B cell (primary cell): ENCODE data around the gene EME1. TPM values are rescaled to one million over a fixed set of nuclear protein-coding genes. Genes with fewer than 3 reads are reported as not detected.

Source experiments
- ATAC-seq: fragments of 200-7000 bp; cut with Tn5 transposase; one replicate; pipeline ENCODE4 v1.10.0; 2021; ENCODE audit warnings: low read depth, mild to moderate bottlenecking, moderate number of reproducible peaks, moderate library complexity
- CTCF ChIA-PET: fragments of 350-600 bp; sonication (Branson Sonifier 250); formaldehyde crosslinking; loops from one replicate; lab custom pipeline; 2021; ENCODE audit warnings: antibody characterized with exemption, inconsistent platforms; lab: Charles Lee
- POLR2A ChIA-PET: fragments of 350-600 bp; sonication (Branson Sonifier 250); formaldehyde crosslinking; loops from one replicate; lab custom pipeline; 2021; ENCODE audit warnings: antibody characterized with exemption; lab: Charles Lee
- DNase-seq: peaks from one replicate; pipeline ENCODE4 v3.0.0; 2013
- H2AFZ ChIP-seq: 2 replicates; pipeline ENCODE4 v1.6.1; 2012; ENCODE audit warnings: mild to moderate bottlenecking, low read depth, low read length; ENCODE audit not compliant: insufficient read depth, poor library complexity, severe bottlenecking
- H3K27ac ChIP-seq, 2 donors: 1 replicate in 1 of 2; 2 replicates in 1 of 2; pipeline ENCODE4 v1.5.1; 2012 to 2013; ENCODE audit warnings: low read length in 2 of 2, mild to moderate bottlenecking in 2 of 2, moderate library complexity in 1 of 2
- H3K27me3 ChIP-seq, 4 experiments: fragments of 200-600 bp in 1 of 4; sonication (generic) in 1 of 4; replicated peaks in 1 of 4; 1 replicate in 2 of 4; 2 replicates in 2 of 4; pipeline versions ENCODE4 v1.6.1 to v1.7.0; 2013 to 2016; ENCODE audit warnings: low read length in 3 of 4, mild to moderate bottlenecking in 2 of 4, mixed read lengths in 1 of 4, moderate library complexity in 1 of 4; ENCODE audit not compliant: insufficient read depth in 4 of 4, control insufficient read depth in 3 of 4; ENCODE audit errors: control extremely low read depth in 1 of 4
- H3K36me3 ChIP-seq, 2 experiments: replicated peaks in 1 of 2; 1 replicate in 1 of 2; 2 replicates in 1 of 2; pipeline versions ENCODE4 v1.6.1 to v1.7.1; 2013; ENCODE audit warnings: low read length in 1 of 2; ENCODE audit not compliant: insufficient read depth in 2 of 2, control insufficient read depth in 1 of 2; ENCODE audit errors: control extremely low read depth in 1 of 2, extremely low read depth in 1 of 2
- H3K4me1 ChIP-seq, 2 donors: fragments of 200-600 bp in 1 of 2; sonication (generic) in 1 of 2; 1 replicate in 1 of 2; 2 replicates in 1 of 2; pipeline versions ENCODE4 v1.5.1 to v1.6.1; 2013 to 2017; ENCODE audit warnings: low read length in 2 of 2; ENCODE audit not compliant: control insufficient read depth in 2 of 2, insufficient read depth in 2 of 2
- H3K4me2 ChIP-seq: replicated peaks from 2 replicates; pipeline ENCODE3; 2012; ENCODE audit warnings: mild to moderate bottlenecking, low read depth, low read length; ENCODE audit not compliant: poor library complexity, severe bottlenecking
- H3K4me3 ChIP-seq, 5 experiments: fragments of 200-600 bp in 1 of 5; sonication (generic) in 1 of 5; 1 replicate in 3 of 5; 2 replicates in 2 of 5; pipeline versions ENCODE4 v1.5.1 to v1.7.0; 2011 to 2016; ENCODE audit warnings: low read length in 4 of 5, mild to moderate bottlenecking in 4 of 5, low read depth in 2 of 5, control low read depth in 1 of 5, moderate library complexity in 1 of 5; ENCODE audit not compliant: insufficient read depth in 1 of 5; ENCODE audit errors: control extremely low read depth in 1 of 5, extremely low read depth in 1 of 5
- H3K79me2 ChIP-seq: fragments of 200-600 bp; sonication (generic); one replicate; pipeline ENCODE4 v1.6.0; 2016; ENCODE audit warnings: low read length; ENCODE audit not compliant: control insufficient read depth, insufficient read depth
- H3K9ac ChIP-seq: fragments of 200-600 bp; sonication (generic); 2 replicates; pipeline ENCODE4 v1.6.1; 2017; ENCODE audit warnings: mild to moderate bottlenecking, low read length, moderate library complexity
- H3K9me3 ChIP-seq, 3 donors: one replicate each; pipeline versions ENCODE4 v1.6.1 to v1.7.1; 2013; ENCODE audit warnings: low read length in 2 of 3; ENCODE audit not compliant: control insufficient read depth in 2 of 3, insufficient read depth in 1 of 3; ENCODE audit errors: control extremely low read depth in 1 of 3
- H4K20me1 ChIP-seq: 2 replicates; pipeline ENCODE4 v1.6.0; 2012; ENCODE audit warnings: mild to moderate bottlenecking, low read length; ENCODE audit not compliant: insufficient read depth, control insufficient read depth, poor library complexity, severe bottlenecking
- H3K27ac Mint-ChIP-seq: one replicate; pipeline ENCODE4 v1.8.0; 2021; ENCODE audit warnings: mixed read lengths
- H3K27me3 Mint-ChIP-seq: one replicate; pipeline ENCODE4 v1.8.0; 2021; ENCODE audit warnings: mixed read lengths
- H3K4me1 Mint-ChIP-seq: one replicate; pipeline ENCODE4 v1.8.0; 2021; ENCODE audit warnings: mixed read lengths
- H3K4me3 Mint-ChIP-seq: one replicate; pipeline ENCODE4 v1.8.0; 2021; ENCODE audit warnings: mixed read lengths
- H3K9me3 Mint-ChIP-seq: one replicate; pipeline ENCODE4 v1.8.0; 2022; ENCODE audit warnings: mixed read lengths; ENCODE audit not compliant: insufficient read depth
- CTCF ChIP-seq: fragments of 200-600 bp; IDR thresholded peaks from one replicate; pipeline ENCODE4 v1.8.0; 2022; ENCODE audit warnings: antibody characterized with exemption, mild to moderate bottlenecking
- EZH2 ChIP-seq: IDR thresholded peaks from 2 replicates; pipeline ENCODE4 v1.6.1; 2012; ENCODE audit warnings: borderline replicate concordance, low read depth, mild to moderate bottlenecking, moderate library complexity, low read length; ENCODE audit not compliant: insufficient read depth, poor library complexity, severe bottlenecking
- WGBS: methylation state at CpG from one replicate; pipeline ENCODE4 v1.1.5; 2013; ENCODE audit warnings: missing lambda C conversion rate; ENCODE audit not compliant: insufficient coverage; 5-methylcytosine and 5-hydroxymethylcytosine counted together
- intact Hi-C: fragments of 100-400 bp; cut with micrococcal nuclease; formaldehyde crosslinking; loops from one replicate; pipeline ENCODE4 v1.10.0; 2022
- polyA plus RNA-seq: library from polyadenylated mRNA; depleted of rRNA; stranded (reverse); fragments of >200 nt; gene quantifications from 2 replicates; pipeline ENCODE4 v1.2.3, GENCODE V29; 2012
- total RNA-seq, 2 donors: library from RNA; stranded (reverse); fragments of 120-200 nt in 1 of 2; gene quantifications; 1 replicate in 1 of 2; 2 replicates in 1 of 2; pipeline versions ENCODE4 v1.2.3 to v1.2.4, GENCODE V29; 2013 to 2022

Gene EME1
- total and polyA plus RNA-seq, 2 donors (not counting 1 experiment from before 2014, with no cell fraction given): 1.6 to 2.3 TPM

- Histone ChIP-seq H3K36me3 (peaks cover 0 to 4% of the 10 kb centered on the region in 2 experiments), H2AFZ (no peak overlapping the region), H3K4me1 (peaks cover 10 to 21% of the 10 kb centered on the region in 2 donors), H3K27me3 (no peaks in the 10 kb centered on the region), H3K9me3 (no peaks in the 10 kb centered on the region), H3K4me3 (no peak overlapping the region), H3K9ac (no peak overlapping the region), H4K20me1 (no peaks in the 10 kb centered on the region), H3K4me2 (no peak overlapping the region), H3K79me2 (peaks cover 25% of the 10 kb centered on the region), H3K27ac (no peak overlapping the region)
- no peaks in the 10 kb centered on the region for H3K27me3 Mint-ChIP-seq
- ATAC-seq (no peak), DNase-seq (no peak)
- peak overlapping the region; percentile 26 for H3K4me3 Mint-ChIP-seq
- TF ChIP-seq CTCF (no peak), EZH2 (no peak)
- intact Hi-C loops: no loop called here
- H3K9me3 Mint-ChIP-seq: no peaks in the 10 kb centered on the region
- H3K27ac Mint-ChIP-seq: no peak overlapping the region
- peaks cover 36% of the 10 kb centered on the region for H3K4me1 Mint-ChIP-seq
- ChIA-PET POLR2A (no interaction called here), CTCF (interaction anchor here (5.7 kb wide), 1 partner anchor 13 kb away, joined by 29 read pairs; no protein-coding TSS in a partner anchor)
- 98% methylated on average over 3 of the region's 7 CpGs for WGBS
These were observed 24.3 kb upstream of the EME1 start for GRCh38 chr17:50348522-50349242.

- no peak for ATAC-seq
- Histone ChIP-seq H4K20me1 (no peaks in the 10 kb centered on the region), H2AFZ (no peak overlapping the region), H3K79me2 (peaks cover 25% of the 10 kb centered on the region), H3K9ac (no peak overlapping the region), H3K27ac (no peak overlapping the region), H3K4me3 (no peak overlapping the region), H3K4me2 (no peak overlapping the region), H3K4me1 (peaks cover 10 to 21% of the 10 kb centered on the region in 2 donors), H3K27me3 (no peaks in the 10 kb centered on the region), H3K9me3 (no peaks in the 10 kb centered on the region), H3K36me3 (peaks cover 0 to 9% of the 10 kb centered on the region in 2 experiments)
- no peak for TF ChIP-seq EZH2
- TF ChIP-seq CTCF: no peak
- ChIA-PET POLR2A (no interaction called here), CTCF (interaction anchor here (5.7 kb wide), 1 partner anchor 13 kb away, joined by 29 read pairs; no protein-coding TSS in a partner anchor)
- Mint-ChIP-seq H3K27ac (no peak overlapping the region), H3K9me3 (no peaks in the 10 kb centered on the region), H3K27me3 (no peaks in the 10 kb centered on the region), H3K4me3 (peak overlapping the region; percentile 16), H3K4me1 (peaks cover 36% of the 10 kb centered on the region)
- intact Hi-C loops: no loop called here
- WGBS: no CpG with 5 or more reads among the region's 5 CpGs
- DNase-seq: no peak
These were observed 23.8 kb upstream of the EME1 start for GRCh38 chr17:50349243-50349600.
